ENCODE results near the gene ZNF275. TPM values are rescaled to one million over a fixed set of nuclear protein-coding genes. Genes with fewer than 3 reads are reported as not detected.
A peak's percentile ranks its signal among the peaks of the same experiment; 100 is the strongest.
"Not testable (repeated sequence)": the region's sequence is repeated elsewhere in the genome, so short reads cannot be mapped to it uniquely, and the experiment has no call there.

ZNF275 gene
- total RNA-seq, 1 experiment from 2014 or later = 10.1 TPM

GRCh38 chrX:153353416-153353815 is 19.5 kb downstream of the ZNF275 start:
- no peak for DNase-seq (ENCODE audit: extremely low read depth, low read depth)

DNA sequence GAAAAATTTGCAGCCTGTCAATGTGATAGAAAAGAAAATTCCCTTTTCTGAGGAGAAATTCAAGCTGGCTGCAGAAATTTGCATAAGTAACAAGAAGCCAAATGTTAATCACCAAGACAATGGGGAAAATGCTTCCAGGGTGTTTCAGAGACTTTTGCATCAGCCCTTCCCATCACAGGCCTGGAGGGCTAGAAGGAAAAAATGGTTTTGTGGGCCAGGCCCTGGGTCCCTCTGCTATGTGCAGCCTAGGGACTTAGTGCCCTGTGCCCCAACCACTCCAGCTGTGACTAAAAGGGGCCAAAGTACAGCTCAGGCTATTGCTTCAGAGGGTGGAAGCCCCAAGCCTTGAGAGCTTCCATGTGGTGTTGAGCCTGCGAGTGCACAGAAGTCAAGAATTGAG is 23.9 kb downstream of the ZNF275 start:
- no peak for DNase-seq (ENCODE audit: extremely low read depth, low read depth)

DNA sequence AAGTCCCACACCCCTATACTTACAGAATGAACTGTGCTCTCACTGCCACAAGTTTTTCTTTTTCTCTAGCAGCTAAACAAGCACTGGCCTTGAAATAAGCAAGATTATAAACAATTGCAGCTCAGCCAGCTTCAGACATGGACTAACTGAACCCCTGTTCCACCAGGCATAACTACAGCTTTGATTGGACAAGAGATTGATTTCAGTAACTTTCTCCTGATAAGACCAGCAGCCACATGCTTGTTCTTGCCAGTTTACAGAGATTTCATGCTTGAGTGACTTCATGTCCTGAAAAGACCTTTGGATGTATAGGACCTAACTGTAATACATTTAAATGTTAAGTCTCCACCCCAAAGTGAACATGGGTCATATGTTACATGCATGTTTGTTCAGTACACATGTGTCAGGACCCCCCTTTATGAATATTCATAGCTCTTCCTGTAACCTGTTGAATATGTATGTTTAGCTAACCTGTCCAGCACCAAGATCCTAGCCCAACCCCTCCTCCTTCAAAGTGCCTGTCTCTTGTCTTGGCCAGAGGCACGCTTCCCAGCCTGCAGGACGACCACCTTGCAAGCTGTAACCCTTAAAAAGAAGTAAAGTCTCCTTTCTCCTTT is 27.9 kb downstream of the ZNF275 start:
- DNase-seq (ENCODE audit: extremely low read depth, low read depth) = no peak

DNA sequence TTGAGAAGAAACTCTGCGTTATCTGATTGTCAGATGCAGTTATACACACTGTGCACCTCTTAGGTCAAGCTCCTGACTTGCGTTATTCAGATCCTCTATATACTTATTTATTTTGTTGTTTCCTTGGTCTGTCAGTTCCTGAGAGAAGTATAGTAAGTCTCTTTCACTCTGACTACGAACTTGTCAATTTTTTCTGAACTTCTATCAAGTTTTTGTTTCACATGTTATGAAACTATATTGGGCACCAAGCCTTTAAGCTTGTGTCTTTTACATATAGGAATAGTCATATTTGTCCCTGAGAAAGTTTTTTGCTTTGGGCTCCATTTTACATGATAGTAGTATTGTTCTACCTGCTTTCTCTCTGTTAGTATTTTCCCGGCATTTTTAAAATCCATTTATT is 31.7 kb downstream of the ZNF275 start:
- no peak for DNase-seq (ENCODE audit: extremely low read depth, low read depth)

DNA sequence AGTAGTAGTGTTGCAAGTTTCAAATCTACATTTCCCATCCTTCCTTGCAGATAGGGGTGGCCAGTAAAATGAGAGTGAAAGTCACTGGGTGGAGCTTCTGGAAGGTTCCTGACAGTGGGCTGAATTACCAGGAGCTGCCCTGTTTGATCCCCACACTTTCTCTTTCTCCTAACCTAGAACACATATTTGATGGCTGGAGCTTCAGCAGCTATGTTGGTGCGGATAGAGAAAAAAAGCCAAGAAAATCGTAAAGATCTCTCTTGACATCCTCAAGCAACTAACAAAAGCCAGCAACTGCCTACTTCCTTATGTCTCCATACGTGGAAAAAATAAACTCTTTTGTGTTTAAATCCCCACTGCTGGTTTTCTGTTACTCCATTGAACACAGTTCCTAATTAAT is 32.2 kb downstream of the ZNF275 start:
- no peak for DNase-seq (ENCODE audit: extremely low read depth, low read depth)

DNA sequence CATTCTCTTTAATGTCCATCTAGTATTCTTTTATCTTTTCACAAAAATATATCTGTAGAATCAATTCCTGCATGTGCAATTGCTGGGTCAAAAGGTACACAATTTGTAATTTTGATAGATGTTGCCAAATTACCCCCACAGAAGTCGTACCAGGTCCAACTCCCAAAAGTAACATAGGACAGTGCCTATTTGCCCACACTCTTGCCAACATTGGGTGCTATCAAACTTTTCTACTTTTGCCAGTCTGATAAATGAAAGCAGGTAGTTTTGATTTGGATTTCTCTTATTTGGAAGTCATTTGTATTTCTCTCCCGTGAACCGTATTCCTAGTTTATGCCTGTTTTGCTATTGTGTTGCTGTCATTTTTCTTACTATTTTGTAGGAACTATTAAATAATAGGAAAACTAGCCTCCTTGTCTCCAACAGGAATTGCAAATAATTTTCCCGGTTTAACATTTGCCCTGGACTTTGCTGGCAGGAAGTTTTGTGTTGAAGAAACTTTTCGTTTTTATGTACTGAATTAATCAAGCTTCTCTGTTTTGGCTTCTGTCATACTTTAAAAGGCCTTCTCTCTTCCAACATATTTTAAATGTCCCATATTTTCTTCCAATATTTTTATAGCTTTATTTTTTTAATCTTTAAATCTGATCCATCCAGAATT is 33.1 kb downstream of the ZNF275 start:
- no peak for DNase-seq (ENCODE audit: extremely low read depth, low read depth)

DNA sequence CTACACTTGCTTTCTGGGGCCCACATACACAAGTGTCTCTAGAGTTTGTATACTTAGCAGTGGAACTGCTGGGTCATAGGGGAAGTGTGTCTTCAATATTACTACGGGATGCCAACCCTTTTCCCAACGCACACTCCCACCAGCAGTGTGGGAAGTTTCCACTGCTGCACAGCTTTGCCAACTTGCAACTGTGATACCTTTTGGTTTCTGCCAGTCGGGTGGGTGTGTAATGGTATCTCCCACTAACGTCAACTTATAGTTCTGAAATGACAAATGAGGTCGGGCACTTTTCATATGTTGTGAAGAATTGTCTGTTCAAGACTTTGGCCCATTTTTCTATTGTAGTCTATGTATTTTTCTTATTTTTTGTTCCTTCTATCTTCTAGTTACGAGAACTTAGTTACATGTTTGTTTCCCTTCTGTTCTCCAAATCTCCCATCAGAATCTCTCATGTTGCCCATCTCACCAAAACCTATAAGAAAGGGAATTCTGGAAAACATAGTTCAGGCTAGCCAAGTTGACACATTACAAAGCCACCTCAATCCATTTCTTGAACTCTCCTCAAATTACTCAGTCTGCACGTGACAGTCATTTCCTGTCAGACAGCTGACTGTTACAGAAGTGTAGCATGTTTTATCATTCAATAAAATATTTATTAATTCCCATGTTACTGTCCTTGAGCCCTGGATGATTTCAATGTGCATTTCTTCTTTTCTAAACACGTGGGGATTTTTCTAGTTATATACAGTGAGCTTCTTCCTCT is 36.5 kb downstream of the ZNF275 start:
- no peak for DNase-seq (ENCODE audit: extremely low read depth, low read depth)

DNA sequence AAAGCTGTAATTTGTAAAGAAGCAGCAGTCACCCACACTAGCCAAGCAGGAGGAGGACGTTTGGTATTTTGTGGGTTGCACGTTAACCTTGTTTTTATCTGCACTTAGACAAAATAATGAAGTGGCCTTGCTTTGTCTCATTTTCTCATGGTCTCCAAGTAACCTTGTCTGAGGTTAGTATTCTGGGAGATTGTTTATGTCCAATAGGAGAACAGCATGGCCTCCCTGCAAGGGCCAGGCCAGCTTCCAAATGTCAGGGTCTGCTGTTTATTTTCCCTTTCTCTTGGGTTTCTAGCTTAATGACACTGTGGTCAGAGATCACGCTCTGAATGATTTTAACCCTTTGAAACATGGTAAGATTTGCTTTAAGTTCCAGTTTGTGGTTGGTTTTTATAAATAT is 37.3 kb downstream of the ZNF275 start:
- DNase-seq (ENCODE audit: extremely low read depth, low read depth) = no peak

- no peak for DNase-seq (ENCODE audit: extremely low read depth, low read depth)
These were observed 39.0 kb downstream of the ZNF275 start for GRCh38 chrX:153372949-153373348.

DNA sequence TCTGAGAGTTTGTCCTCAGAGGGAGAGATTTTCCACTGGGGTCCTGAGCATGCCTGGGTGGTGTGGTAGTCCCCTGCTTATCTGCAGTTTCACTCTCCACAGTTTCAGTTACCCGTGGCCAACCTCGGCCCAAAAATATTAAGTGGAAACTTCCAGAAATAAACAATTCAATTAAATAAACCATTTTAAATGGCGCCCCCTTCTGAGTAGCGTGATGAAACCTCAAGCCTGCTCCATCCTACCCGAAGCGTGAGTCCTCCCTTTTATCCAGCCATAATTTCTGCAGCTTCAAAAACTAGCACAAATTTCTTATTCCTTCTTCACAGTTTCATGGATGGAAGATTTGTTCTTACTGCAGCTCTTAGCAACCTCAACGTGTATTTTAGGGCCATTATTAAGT is 40.5 kb downstream of the ZNF275 start:
- DNase-seq (ENCODE audit: extremely low read depth, low read depth) = no peak

GRCh38 chrX:153375571-153375970 is 41.6 kb downstream of the ZNF275 start:
- DNase-seq (ENCODE audit: extremely low read depth, low read depth) = no peak

GRCh38 chrX:153377727-153378126 is 43.8 kb downstream of the ZNF275 start:
- no peak for DNase-seq (ENCODE audit: extremely low read depth, low read depth)

GRCh38 chrX:153378607-153379006 is 44.7 kb downstream of the ZNF275 start:
- DNase-seq (ENCODE audit: extremely low read depth, low read depth) = no peak

- DNase-seq (ENCODE audit: extremely low read depth, low read depth) = no peak
These were observed 45.6 kb downstream of the ZNF275 start for GRCh38 chrX:153379508-153379907.

GRCh38 chrX:153379971-153380581 is 46.1 kb downstream of the ZNF275 start:
- no peak for DNase-seq (ENCODE audit: extremely low read depth, low read depth)

GRCh38 chrX:153380691-153381090 is 46.7 kb downstream of the ZNF275 start:
- DNase-seq (ENCODE audit: extremely low read depth, low read depth) = no peak

DNA sequence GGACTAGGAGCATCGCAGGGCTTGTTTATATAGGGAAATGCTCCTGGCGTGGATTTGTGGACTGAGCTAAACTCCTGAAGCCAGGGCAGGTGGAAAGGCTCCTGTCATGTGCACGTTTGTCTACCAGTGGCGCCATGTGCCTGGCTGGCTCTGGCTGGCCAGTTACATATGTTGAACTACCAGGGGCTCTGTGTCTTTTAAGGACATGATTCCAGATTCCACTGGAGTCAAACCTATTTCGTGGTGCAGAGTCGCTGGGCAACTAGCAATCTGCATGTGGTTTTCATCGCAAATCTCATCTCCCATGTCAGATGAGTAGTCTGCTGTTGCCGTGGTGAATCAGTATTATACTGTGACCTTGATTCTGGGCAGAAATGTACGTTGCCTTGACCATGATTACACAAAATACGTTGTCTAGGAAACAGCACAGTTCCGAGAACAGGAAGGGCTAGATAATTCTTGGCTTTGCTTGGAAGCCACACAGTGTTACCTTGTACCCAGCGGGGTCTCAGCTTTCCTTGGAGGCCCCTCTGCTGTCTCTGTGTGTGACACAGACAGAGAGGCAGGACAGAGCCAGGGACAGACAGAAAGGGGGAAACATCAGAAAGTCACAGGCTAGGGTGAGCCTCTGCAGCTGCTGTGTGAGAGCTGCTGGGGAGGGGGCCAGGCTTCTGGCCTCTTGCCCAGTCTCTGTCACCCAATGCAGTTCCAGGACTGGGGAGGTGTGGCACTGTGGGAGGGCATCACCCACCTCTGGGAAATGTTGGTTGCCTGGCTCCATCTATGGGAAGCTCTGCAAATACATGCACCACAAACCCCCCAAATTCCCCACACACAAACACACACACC is 48.0 kb downstream of the ZNF275 start:
- DNase-seq (ENCODE audit: extremely low read depth, low read depth) = peak; percentile 11

DNA sequence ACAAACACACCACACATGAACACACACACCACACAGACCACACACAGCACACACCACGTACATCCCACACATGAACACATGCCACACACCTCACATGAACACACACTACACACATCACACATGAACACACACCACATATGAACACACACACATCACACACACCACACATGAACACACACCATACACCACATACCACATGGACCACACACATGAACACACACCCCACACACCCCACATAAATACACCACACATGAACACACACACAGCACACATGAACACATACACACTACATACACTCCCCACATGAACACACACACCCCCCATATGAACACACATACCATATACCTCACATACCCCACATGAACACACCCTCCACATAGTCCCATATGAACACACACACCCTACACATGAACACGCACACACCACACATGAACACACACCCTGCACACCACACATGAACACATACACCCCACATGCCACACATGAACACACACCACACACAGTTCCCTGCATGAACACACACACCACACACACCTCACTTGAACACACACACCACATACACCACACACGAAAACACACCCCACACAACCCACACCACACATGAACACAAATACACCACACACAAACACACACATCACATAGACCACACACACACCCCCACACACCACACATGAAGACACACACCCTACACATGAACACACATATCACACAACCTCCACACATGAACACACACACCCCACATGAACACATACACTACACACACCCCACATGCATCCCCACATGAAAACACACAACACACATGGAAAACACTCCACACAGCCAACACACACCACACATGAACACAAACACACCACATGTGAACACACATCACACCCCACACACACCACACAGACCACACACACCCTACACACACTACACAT is 48.9 kb downstream of the ZNF275 start:
- no peak for DNase-seq (ENCODE audit: extremely low read depth, low read depth)

DNA sequence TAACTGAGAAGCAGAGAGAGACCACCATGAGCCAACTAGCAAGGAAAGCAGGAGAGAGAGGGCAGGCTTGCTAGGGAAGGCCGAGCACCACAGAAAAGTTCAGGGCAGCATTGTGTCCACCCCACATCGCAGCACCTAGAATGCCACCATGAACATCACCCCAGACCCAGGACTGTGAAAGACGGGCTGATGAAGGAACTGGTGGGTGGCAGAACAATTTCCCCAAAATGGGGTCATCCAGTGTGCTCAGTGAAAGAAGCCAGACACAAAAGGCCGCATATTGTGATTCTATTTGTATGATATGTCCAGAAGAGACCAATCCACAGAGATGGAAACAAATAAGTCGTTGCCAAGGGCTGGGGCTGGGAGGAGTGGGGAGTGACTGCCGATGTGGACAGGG is 50.4 kb downstream of the ZNF275 start:
- no peak for DNase-seq (ENCODE audit: extremely low read depth, low read depth)

GRCh38 chrX:153384973-153385372 is 51.0 kb downstream of the ZNF275 start:
- not testable (repeated sequence) for DNase-seq (ENCODE audit: extremely low read depth, low read depth)

Data from NCI-H460 (cell line).